ENCODE data around the gene TSPAN14. TPM values are rescaled to one million over a fixed set of nuclear protein-coding genes. Genes with fewer than 3 reads are reported as not detected.

TSPAN14 gene
- polyA plus RNA-seq, 1 donor (not counting 4 experiments of a cell fraction or from before 2014, with no cell fraction given): 71.1 TPM

- no peak for TF ChIP-seq EZH2 (IDR thresholded peaks at IDR 0.05; ENCODE audit: low read length)
- TF ChIP-seq, protein P1, sequence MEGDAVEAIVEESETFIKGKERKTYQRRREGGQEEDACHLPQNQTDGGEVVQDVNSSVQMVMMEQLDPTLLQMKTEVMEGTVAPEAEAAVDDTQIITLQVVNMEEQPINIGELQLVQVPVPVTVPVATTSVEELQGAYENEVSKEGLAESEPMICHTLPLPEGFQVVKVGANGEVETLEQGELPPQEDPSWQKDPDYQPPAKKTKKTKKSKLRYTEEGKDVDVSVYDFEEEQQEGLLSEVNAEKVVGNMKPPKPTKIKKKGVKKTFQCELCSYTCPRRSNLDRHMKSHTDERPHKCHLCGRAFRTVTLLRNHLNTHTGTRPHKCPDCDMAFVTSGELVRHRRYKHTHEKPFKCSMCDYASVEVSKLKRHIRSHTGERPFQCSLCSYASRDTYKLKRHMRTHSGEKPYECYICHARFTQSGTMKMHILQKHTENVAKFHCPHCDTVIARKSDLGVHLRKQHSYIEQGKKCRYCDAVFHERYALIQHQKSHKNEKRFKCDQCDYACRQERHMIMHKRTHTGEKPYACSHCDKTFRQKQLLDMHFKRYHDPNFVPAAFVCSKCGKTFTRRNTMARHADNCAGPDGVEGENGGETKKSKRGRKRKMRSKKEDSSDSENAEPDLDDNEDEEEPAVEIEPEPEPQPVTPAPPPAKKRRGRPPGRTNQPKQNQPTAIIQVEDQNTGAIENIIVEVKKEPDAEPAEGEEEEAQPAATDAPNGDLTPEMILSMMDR (optimal IDR thresholded peaks at IDR 0.05 in 1 of 3, IDR thresholded peaks at IDR 0.05 in 1 of 3, conservative IDR thresholded peaks at IDR 0.05 in 1 of 3; ENCODE audit: extremely low read depth in 1 of 3, insufficient read depth in 2 of 3, low read length in 3 of 3): no peak
- H3K36me3 ChIP-seq (ENCODE audit: control insufficient read depth in 2 of 2, extremely low read depth in 1 of 2, insufficient read depth in 2 of 2, low read length in 2 of 2): peaks cover 7 to 10% of the 10 kb centered on the region in 2 experiments
- no peaks in the 10 kb centered on the region for H3K27me3 ChIP-seq (ENCODE audit: control insufficient read depth, extremely low read depth, insufficient read depth, low read length)
- dilution Hi-C loops (cut with MboI; ENCODE audit: extremely low pct_ligation_motif_present, low sequenced_read_pairs): no loop called here
- DNase-seq (ENCODE audit: low read depth, low spot score): no peak
- no peak for FAIRE-seq
- H3K4me2 ChIP-seq (ENCODE audit: control insufficient read depth, extremely low read depth, insufficient read depth, low read depth, low read length): no peak overlapping the region
- H3K9me3 ChIP-seq (ENCODE audit: control insufficient read depth, low read depth, low read length): no peaks in the 10 kb centered on the region
- peaks cover 5% of the 10 kb centered on the region for H3K4me1 ChIP-seq (ENCODE audit: control insufficient read depth, extremely low read depth, insufficient read depth, low read length)
- no peak overlapping the region for H2AFZ ChIP-seq (ENCODE audit: control insufficient read depth, low read length)
- no peak overlapping the region for H3K27ac ChIP-seq (ENCODE audit: control insufficient read depth, insufficient read depth, low read length)
- H3K4me3 ChIP-seq (ENCODE audit: control insufficient read depth in 2 of 3, extremely low read depth in 1 of 3, insufficient read depth in 2 of 3, low read depth in 1 of 3, low read length in 3 of 3): no peak overlapping the region
- no peaks in the 10 kb centered on the region for H4K20me1 ChIP-seq (ENCODE audit: control insufficient read depth, extremely low read depth, insufficient read depth, low read length)
- no peaks in the 10 kb centered on the region for H3K9me1 ChIP-seq (ENCODE audit: control insufficient read depth, extremely low read depth, insufficient read depth, low read length)
- no peaks in the 10 kb centered on the region for H3K79me2 ChIP-seq (ENCODE audit: control insufficient read depth, insufficient read depth, low read length)
- H3K9ac ChIP-seq (ENCODE audit: control insufficient read depth, extremely low read depth, insufficient read depth, low read length): no peak overlapping the region
Observed at GRCh38 chr10:80421050-80421706, 32.9 kb upstream of the TSPAN14 start.

DNA sequence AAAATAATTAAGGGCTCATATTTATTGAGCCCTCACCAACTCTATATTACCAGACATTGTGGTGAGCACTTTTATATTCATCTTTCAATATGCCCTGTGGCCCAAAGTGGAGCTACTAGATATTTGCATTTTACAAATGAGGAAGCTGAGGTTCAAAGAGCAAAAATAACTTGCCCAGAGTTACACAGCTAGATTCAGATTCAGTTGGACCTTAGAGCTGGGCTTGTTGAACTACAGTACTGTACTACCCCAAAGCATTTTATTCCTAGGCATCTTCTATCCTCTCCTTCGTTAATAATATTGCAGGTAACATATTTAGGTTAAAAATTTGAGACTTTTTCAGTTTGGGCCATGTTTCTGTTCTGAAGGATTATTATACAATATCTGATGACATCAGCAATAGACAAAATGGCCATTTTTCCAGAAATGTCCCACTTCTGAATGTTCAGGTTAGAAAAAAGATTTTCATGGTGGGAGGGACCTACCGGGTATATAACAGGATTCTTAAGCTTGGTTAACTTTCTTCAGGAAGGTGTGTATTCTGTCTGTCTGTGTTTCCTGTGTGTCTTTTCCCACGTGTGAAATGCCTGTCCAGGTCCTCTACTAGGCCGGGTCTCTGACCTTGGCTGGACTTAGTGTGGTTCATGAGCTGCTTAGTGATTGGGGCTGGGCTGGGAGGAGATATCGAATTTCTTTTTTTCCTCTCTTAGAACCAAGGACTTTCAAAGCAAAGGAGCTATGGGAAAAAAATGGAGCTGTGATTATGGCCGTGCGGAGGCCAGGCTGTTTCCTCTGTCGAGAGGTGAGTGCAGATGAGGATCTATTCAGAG is 32.2 kb upstream of the TSPAN14 start:
- no peaks in the 10 kb centered on the region for H4K20me1 ChIP-seq (ENCODE audit: control insufficient read depth, extremely low read depth, insufficient read depth, low read length)
- no peak overlapping the region for H3K27ac ChIP-seq (ENCODE audit: control insufficient read depth, insufficient read depth, low read length)
- no peak overlapping the region for H3K4me3 ChIP-seq (ENCODE audit: control insufficient read depth in 2 of 3, extremely low read depth in 1 of 3, insufficient read depth in 2 of 3, low read depth in 1 of 3, low read length in 3 of 3)
- H3K27me3 ChIP-seq (ENCODE audit: control insufficient read depth, extremely low read depth, insufficient read depth, low read length): no peaks in the 10 kb centered on the region
- DNase-seq (ENCODE audit: low read depth, low spot score) (no peak), FAIRE-seq (no peak)
- no peaks in the 10 kb centered on the region for H3K9me3 ChIP-seq (ENCODE audit: control insufficient read depth, low read depth, low read length)
- dilution Hi-C loops (cut with MboI; ENCODE audit: extremely low pct_ligation_motif_present, low sequenced_read_pairs): no loop called here
- H3K79me2 ChIP-seq (ENCODE audit: control insufficient read depth, insufficient read depth, low read length): no peaks in the 10 kb centered on the region
- TF ChIP-seq EZH2 (IDR thresholded peaks at IDR 0.05; ENCODE audit: low read length): no peak
- TF ChIP-seq, protein P1 (optimal IDR thresholded peaks at IDR 0.05 in 1 of 3, IDR thresholded peaks at IDR 0.05 in 1 of 3, conservative IDR thresholded peaks at IDR 0.05 in 1 of 3; ENCODE audit: extremely low read depth in 1 of 3, insufficient read depth in 2 of 3, low read length in 3 of 3): no peak
- no peak overlapping the region for H3K9ac ChIP-seq (ENCODE audit: control insufficient read depth, extremely low read depth, insufficient read depth, low read length)
- H2AFZ ChIP-seq (ENCODE audit: control insufficient read depth, low read length): no peak overlapping the region
- no peak overlapping the region for H3K4me2 ChIP-seq (ENCODE audit: control insufficient read depth, extremely low read depth, insufficient read depth, low read depth, low read length)
- peaks cover 7 to 10% of the 10 kb centered on the region in 2 experiments for H3K36me3 ChIP-seq (ENCODE audit: control insufficient read depth in 2 of 2, extremely low read depth in 1 of 2, insufficient read depth in 2 of 2, low read length in 2 of 2)
- H3K9me1 ChIP-seq (ENCODE audit: control insufficient read depth, extremely low read depth, insufficient read depth, low read length): no peaks in the 10 kb centered on the region
- H3K4me1 ChIP-seq (ENCODE audit: control insufficient read depth, extremely low read depth, insufficient read depth, low read length): no peaks in the 10 kb centered on the region
